NCI-H128 (cell line): Measurements from ENCODE around the gene NUDCD3.

Experiments
- DNase-seq: peaks from one replicate; lab custom pipeline; 2025; ENCODE audit not compliant: unreplicated experiment; lab: John Stamatoyannopoulos, UW

The NUDCD3 gene

GRCh38 chr7:44482502-44483485, 7.7 kb downstream of the NUDCD3 start:
- DNase-seq = no peak

DNA sequence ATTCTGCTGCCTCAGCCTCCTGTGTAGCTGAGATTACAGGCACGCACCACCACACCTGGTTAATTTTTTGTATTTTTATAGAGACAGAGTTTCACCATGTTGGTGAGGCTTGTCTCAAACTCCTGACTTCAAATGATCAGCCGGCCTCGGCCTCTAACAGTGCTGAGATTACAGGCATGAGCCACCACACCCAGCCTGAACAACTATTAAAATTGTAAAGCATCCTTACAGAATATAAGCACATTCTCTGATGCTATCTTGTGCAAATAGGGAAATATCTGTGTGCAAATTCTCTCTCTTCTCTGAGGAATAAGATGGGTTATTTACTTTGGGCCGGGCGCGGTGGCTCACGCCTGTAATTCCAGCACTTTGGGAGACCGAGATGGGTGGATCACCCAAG, 12.5 kb downstream of the NUDCD3 start:
- no peak for DNase-seq

- peak; percentile 47 for DNase-seq
Observed at GRCh38 chr7:44477063-44477830, 13.2 kb downstream of the NUDCD3 start.

DNA sequence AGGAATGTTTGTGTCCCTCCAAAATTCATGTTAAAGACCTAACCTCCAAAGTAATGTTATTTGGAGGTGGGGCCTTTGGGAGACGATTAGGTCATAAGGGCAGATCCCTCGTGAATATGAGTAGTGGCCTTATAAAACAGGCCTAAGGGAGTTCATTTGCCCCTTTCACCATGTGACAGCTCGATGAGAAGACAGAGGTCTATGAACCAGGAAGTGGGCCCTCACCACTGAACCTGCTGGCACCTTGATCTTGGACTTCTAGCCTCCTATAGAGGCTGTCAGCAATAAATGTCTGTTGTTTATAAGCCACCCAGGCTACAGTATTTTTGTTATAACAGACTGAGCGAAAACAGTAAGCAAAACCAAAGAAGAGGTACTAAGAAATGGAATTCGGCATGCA, 14.1 kb downstream of the NUDCD3 start:
- DNase-seq = no peak

DNA sequence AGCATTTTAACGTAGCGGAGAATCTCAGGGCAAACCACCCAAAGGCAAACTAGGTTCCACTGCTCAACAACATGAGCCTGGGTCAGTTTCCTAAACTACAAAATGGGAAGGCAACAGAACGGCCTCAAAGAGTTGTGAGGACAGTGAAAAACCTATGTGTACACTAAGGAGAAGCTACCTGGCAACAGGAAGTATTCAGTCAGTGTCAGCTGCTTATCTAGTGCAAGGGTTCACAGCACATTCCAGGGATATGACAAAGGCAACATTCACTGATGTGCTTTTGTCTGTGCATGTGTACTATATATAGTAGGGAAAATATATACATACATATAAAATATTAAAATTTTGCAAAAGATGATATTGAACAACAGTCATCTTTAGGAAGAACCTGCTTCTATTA, 17.2 kb downstream of the NUDCD3 start:
- no peak for DNase-seq

DNA sequence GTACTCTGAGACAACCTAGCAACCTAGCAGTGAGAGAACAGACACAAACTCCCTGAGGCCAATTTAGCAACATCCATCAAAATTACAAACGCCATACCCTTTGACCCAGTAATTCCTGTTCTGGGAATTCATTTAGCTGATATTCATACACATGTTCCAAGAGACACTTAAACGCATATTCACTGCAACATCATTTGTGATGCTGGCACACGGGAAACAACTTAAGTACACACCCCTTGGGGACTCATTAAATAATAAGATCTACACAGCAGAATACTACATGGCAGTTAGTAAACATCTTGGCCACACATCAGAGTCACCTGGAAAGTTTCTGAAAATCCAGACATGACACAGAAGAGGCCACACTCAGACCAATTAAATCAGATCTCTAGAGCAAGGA, 17.6 kb downstream of the NUDCD3 start:
- DNase-seq = no peak

GRCh38 chr7:44471850-44472249, 18.6 kb downstream of the NUDCD3 start:
- no peak for DNase-seq

DNA sequence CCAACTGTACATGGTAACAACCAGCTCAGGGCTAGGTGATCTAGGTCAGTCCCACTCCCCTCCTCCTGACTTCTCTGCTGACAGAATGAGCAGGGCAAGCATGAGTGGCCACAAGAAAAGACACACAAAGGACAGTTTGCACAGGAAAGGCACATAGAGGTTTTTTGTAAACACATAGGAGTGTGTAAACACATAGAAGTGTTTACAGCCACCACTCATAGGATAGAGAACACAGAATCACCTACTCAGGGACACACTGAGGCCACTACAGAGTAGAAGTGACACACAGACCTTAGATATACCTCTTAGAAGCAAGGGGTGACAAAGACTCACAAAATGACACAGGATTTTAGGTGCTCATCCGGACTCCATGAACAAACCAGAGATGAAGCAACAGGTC, 19.0 kb downstream of the NUDCD3 start:
- DNase-seq = no peak

DNA sequence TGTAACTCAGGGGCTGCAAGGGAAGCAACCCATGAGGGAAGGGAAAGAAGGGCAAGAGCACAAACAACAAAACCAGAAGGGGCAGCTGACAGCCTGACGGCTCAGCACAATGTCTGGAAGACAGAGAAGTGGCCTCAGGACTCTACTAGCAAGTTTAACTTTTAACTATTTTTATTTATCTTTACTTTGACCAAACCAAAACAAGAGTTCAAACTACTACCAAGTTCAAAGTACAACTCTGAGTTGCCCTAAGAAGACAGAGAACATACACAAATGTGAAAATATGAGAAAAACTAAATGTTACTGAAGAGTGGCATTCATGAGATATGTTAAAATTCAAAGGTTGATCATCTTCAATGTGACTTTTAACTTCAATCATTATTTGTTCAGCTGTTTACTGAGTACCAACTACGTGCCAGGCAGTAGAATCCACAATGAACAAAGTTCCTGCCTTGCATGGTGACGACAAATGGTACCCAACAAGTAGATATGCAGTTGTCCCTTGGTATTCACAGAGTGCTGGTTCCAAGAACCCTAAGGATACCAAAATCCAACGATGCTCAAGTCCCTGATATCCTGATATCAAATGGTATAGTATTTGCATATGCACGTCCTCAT, 19.7 kb downstream of the NUDCD3 start:
- DNase-seq = no peak

DNA sequence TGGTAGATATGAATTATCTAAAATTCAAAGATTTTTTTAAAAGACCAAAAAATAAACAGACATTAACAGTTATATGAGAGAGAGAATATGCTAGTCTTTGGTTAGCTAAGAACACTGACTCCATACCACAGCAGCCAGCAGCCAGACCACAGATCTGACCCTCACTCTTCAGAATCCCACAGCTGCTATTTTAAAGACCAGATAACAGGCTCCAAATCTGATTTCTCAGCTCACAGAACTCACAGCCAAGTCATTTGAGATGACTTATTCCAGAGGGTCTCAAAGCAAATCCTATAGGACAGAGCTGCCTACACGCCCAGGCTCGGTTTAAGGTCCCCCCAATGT, 20.4 kb downstream of the NUDCD3 start:
- no peak for DNase-seq

- DNase-seq = no peak
Observed at GRCh38 chr7:44469461-44470134, 20.9 kb downstream of the NUDCD3 start.

DNA sequence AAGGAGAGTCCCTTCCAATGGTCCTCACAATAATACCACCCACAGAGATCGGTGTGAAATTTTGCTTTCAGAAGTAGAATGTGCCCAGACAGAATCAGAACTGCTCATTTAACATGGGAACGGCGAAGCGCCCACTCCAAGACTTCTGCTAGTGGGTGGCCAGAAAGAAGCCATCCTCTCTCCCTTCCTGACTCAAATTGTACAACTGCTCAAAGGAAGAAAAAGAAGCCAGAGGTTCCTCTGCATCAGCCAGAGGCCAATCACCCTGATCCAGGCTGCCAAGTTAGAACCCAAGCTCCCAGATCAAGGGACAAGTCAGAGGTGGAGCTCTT, 23.3 kb downstream of the NUDCD3 start:
- no peak for DNase-seq

DNA sequence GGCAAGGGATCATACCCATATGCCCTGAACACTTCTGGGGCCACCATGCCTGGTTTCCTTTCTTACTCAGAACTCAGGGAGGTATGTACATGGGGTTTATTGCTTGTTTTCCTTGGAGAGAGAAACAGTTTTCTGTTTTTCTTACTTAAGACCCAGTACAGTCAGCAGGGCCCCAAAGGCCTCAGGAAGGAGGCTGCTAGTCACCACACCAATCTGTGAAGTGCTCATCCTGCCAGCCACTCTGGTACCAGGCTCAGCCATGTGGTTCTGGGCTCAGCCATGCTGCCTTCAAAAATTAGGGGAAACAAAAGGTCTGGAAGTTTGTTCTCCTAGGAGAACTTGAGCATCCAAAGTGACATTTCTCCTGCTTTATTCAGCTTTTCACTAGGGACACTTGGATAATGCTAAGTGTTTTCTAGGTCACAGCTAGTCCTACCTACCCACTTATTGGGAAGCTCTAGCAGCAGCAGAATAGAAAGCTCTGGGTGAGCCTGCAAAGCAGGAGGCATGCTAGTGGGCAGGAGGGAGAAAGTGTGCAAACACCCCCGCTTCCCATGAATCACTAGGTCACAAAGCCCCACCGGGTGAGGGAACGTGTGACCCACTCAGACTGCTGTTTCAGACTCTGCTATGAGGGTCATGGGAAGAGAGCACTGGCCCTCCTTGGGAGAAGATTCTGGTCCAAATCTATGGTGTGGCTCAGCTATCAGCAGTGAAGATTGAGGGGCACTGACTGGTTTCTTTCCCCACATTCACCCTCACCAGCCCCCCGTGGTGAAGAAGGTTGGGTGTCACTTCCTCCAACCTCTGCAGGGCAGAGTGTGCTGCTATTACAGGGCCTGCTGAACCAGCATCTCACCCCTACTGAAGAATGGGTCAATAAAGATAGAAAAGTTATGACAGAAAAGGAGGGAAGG, 23.9 kb downstream of the NUDCD3 start:
- no peak for DNase-seq

- no peak for DNase-seq
Observed at GRCh38 chr7:44465490-44465889, 25.0 kb downstream of the NUDCD3 start.

DNA sequence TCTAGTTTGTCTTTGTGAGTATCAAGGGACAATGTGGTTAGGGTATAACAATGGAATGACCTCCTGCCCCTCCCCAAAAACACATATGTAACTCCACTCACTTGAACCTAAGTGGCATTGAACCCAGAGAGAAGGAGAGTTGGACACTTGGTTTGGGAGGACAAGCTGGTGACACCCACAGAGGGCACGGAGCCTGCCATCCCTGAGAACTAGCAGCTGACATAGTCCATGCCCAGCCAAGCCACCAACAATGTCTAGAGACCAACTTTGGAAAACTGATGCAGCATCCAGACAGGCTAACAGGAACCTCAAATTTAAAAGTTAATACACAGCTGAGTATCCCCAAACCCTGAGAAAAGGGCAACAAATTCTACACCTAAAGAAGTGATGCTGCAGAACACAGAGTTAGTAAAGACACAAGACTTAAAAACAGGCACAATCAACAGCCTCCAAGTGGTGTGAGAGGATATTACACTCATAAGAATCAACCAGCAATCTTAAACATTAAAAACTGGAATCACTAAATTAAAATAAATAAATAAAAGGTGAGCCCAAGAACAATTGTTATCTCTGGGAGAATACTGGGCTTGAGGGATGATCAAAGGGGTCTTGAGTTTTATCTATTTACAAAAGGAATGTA, 27.2 kb downstream of the NUDCD3 start:
- no peak for DNase-seq

DNA sequence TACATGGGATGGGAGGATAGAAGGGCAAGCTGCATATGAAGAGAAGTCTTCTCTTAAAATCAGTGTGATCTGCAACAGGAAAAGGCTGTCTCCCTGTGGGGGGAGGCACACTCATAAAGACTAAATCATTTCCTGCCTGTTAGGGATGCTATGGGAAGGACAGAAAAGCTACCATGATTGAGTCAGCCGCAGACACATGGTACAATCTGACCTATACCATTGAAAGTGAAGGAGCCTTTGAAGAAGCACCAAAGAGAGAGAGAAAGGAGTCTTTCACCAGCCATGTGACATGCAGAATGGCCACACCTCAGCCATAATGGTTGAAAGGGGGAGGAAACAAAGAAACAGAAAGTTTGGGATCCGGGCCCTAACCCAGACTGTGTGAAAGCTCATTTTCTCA, 29.1 kb downstream of the NUDCD3 start:
- no peak for DNase-seq

GRCh38 chr7:44460325-44460724, 30.1 kb downstream of the NUDCD3 start:
- no peak for DNase-seq

GRCh38 chr7:44455155-44455554, 35.3 kb downstream of the NUDCD3 start:
- DNase-seq = no peak

GRCh38 chr7:44454348-44454747, 36.1 kb downstream of the NUDCD3 start:
- DNase-seq = no peak

DNA sequence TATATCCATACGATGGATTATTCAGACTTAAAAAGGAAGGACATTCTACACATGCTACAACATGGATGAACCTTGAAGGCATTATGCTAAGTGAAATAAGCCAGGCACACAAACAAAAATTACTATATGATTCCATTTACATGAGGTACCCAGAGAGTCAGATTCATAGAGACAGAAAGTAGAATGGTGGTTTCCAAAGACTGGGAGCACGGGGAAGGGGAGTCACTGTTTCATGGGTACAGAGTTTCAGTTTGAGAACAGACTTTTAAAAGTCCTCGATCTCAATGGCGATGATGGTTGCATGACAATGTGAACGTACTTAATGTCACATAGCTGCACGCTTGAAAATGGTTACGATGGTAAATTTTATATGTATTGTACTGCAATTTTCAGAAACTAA, 39.3 kb downstream of the NUDCD3 start:
- no peak for DNase-seq
